BJ (cell line): ENCODE results near the gene CNKSR2. TPM values are rescaled to one million over a fixed set of nuclear protein-coding genes. Genes with fewer than 3 reads are reported as not detected.
A peak's percentile ranks its signal among the peaks of the same experiment; 100 is the strongest.

Experiments
- CTCF ChIA-PET: fragments of 350-600 bp; formaldehyde crosslinking; extraction: SDS; loops from one replicate; lab custom pipeline; 2021; ENCODE audit warnings: antibody characterized with exemption, inconsistent platforms; lab: Yijun Ruan, JAX
- POLR2A ChIA-PET: fragments of 300-600 bp; sonication (Branson Sonifier 250); formaldehyde crosslinking; extraction: SDS; loops from one replicate; lab custom pipeline; 2021; ENCODE audit warnings: antibody characterized with exemption; lab: Charles Lee
- DNase-seq: peaks from one replicate; pipeline ENCODE4 v3.0.0-alpha.2; 2011; ENCODE audit warnings: low read depth
- H3K27me3 ChIP-seq: 2 replicates; pipeline ENCODE4 v1.6.0; 2011; ENCODE audit warnings: low read length; ENCODE audit not compliant: control insufficient read depth, insufficient read depth
- H3K36me3 ChIP-seq: 2 replicates; pipeline ENCODE4 v1.5.1; 2011; ENCODE audit warnings: low read length; ENCODE audit not compliant: control insufficient read depth, insufficient read depth
- H3K4me3 ChIP-seq: 2 replicates; pipeline ENCODE4 v1.5.1; 2011; ENCODE audit warnings: low read depth, mild to moderate bottlenecking, control low read depth, low read length
- CTCF ChIP-seq: IDR thresholded peaks from 2 replicates; pipeline ENCODE4 v1.5.1; 2011; ENCODE audit warnings: low read depth, mild to moderate bottlenecking, control low read depth, inconsistent platforms, low read length, moderate library complexity; ENCODE audit not compliant: insufficient read depth
- polyA plus RNA-seq: library from polyadenylated mRNA; depleted of rRNA; stranded (reverse); fragments of >200 nt; gene quantifications from 2 replicates; pipeline ENCODE4 v1.2.3, GENCODE V29; 2011

Gene CNKSR2
- polyA plus RNA-seq, 1 experiment = 0.32 TPM

GRCh38 chrX:21638311-21638710 lies 264.1 kb downstream of the CNKSR2 start:
- no peak for TF ChIP-seq CTCF
- Histone ChIP-seq H3K4me3 (no peak overlapping the region), H3K27me3 (no peaks in the 10 kb centered on the region), H3K36me3 (no peaks in the 10 kb centered on the region)
- ChIA-PET POLR2A (no interaction called here), CTCF (no interaction called here)
- DNase-seq = peak; percentile 43

- Histone ChIP-seq H3K36me3 (no peaks in the 10 kb centered on the region), H3K27me3 (no peaks in the 10 kb centered on the region), H3K4me3 (no peak overlapping the region)
- ChIA-PET POLR2A (no interaction called here), CTCF (no interaction called here)
- no peak for DNase-seq
- no peak for TF ChIP-seq CTCF
Measured at GRCh38 chrX:21639775-21640174, 265.6 kb downstream of the CNKSR2 start.

- DNase-seq = no peak
- Histone ChIP-seq H3K36me3 (no peaks in the 10 kb centered on the region), H3K27me3 (no peaks in the 10 kb centered on the region), H3K4me3 (no peak overlapping the region)
- no peak for TF ChIP-seq CTCF
- POLR2A ChIA-PET = no interaction called here
- CTCF ChIA-PET = no interaction called here
Measured at GRCh38 chrX:21645431-21645830, 271.2 kb downstream of the CNKSR2 start.

GRCh38 chrX:21645886-21646285 lies 271.7 kb downstream of the CNKSR2 start:
- no peaks in the 10 kb centered on the region for H3K27me3 ChIP-seq
- H3K36me3 ChIP-seq = no peaks in the 10 kb centered on the region
- TF ChIP-seq CTCF = no peak
- ChIA-PET CTCF (no interaction called here), POLR2A (no interaction called here)
- H3K4me3 ChIP-seq = no peak overlapping the region
- DNase-seq = no peak

- DNase-seq = no peak
- Histone ChIP-seq H3K27me3 (no peaks in the 10 kb centered on the region), H3K4me3 (no peak overlapping the region), H3K36me3 (no peaks in the 10 kb centered on the region)
- no peak for TF ChIP-seq CTCF
- POLR2A ChIA-PET = no interaction called here
- CTCF ChIA-PET = no interaction called here
Measured at GRCh38 chrX:21655901-21656586, 281.8 kb downstream of the CNKSR2 start.
